Lower leg skin (tissue), 3 donors: ENCODE measurements around the gene PIP4K2A.

Source experiments
- CTCF ChIP-seq, 3 donors: fragments of 450-650 bp; IDR thresholded peaks; one replicate each; pipeline ENCODE4 v1.5.1; 2016; ENCODE audit warnings: antibody characterized with exemption in 3 of 3, mild to moderate bottlenecking in 3 of 3, moderate library complexity in 2 of 3
- POLR2A ChIP-seq, 2 donors: fragments of 450-650 bp; IDR thresholded peaks; one replicate each; pipeline ENCODE4 v1.6.1; 2016 to 2017; ENCODE audit warnings: antibody characterized with exemption in 2 of 2, mild to moderate bottlenecking in 1 of 2, moderate library complexity in 1 of 2

- TF ChIP-seq POLR2A (IDR thresholded peaks at IDR 0.05) = no peak
- TF ChIP-seq CTCF (IDR thresholded peaks at IDR 0.05) = no peak
Observed at GRCh38 chr10:22633106-22633505, 81.3 kb downstream of the PIP4K2A start.
